B cell (primary cell): Measurements from ENCODE around the gene CD109.

Source experiments
- EZH2 ChIP-seq: IDR thresholded peaks from 2 replicates; pipeline ENCODE4 v1.6.1; 2012; ENCODE audit warnings: borderline replicate concordance, low read depth, mild to moderate bottlenecking, moderate library complexity, low read length; ENCODE audit not compliant: insufficient read depth, poor library complexity, severe bottlenecking
- TF ChIP-seq, protein P1 (sequence below): fragments of 200-600 bp; IDR thresholded peaks from one replicate; pipeline ENCODE4 v1.8.0; 2022; ENCODE audit warnings: antibody characterized with exemption, mild to moderate bottlenecking

DNA sequence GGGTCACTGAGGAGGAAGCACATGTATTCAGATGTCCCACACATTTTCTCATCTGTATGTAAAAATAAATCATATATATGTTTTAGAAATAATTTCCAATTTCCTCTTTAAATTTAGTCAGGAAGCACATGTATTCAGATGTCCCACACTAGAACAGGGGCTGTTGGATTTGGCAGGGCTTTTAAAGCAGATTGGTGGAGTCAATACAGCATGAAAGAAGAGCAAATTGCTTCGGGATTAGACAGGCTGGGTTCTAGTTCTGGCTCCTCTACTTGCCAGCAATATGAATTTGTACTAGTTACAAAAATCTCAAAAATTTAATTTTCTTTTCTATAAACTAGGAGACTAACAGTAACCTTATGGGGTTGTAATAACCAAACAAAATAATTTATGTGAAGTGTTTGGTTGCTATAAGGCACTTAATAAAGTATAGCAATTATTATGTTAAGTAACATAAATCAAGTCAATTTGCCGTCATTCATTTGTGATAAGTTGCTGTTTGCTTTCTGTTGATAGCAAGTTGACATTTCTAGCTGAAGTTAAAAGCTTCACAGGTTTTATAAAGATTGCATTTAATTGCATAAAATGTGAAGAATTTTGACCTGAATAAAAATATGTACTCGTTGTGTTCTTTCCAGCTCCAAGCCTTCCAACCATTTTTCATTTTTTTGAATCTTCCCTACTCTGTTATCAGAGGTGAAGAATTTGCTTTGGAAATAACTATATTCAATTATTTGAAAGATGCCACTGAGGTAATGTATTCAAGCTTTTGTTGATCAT lies 88.9 kb downstream of the CD109 start:
- TF ChIP-seq, protein P1, sequence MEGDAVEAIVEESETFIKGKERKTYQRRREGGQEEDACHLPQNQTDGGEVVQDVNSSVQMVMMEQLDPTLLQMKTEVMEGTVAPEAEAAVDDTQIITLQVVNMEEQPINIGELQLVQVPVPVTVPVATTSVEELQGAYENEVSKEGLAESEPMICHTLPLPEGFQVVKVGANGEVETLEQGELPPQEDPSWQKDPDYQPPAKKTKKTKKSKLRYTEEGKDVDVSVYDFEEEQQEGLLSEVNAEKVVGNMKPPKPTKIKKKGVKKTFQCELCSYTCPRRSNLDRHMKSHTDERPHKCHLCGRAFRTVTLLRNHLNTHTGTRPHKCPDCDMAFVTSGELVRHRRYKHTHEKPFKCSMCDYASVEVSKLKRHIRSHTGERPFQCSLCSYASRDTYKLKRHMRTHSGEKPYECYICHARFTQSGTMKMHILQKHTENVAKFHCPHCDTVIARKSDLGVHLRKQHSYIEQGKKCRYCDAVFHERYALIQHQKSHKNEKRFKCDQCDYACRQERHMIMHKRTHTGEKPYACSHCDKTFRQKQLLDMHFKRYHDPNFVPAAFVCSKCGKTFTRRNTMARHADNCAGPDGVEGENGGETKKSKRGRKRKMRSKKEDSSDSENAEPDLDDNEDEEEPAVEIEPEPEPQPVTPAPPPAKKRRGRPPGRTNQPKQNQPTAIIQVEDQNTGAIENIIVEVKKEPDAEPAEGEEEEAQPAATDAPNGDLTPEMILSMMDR: no peak
- TF ChIP-seq EZH2: no peak
